Measurements from ENCODE around the gene SCUBE1. TPM values are rescaled to one million over a fixed set of nuclear protein-coding genes. Genes with fewer than 3 reads are reported as not detected.

The SCUBE1 gene
- total RNA-seq, result 16.6 TPM
- long read RNA-seq, full-length matches to known transcripts, result 6 of 36 reads
- long read RNA-seq, partial matches to known transcripts, result 13 of 36 reads
- long read RNA-seq, other reads (novel, unspliced or antisense), result 17 of 36 reads

DNA sequence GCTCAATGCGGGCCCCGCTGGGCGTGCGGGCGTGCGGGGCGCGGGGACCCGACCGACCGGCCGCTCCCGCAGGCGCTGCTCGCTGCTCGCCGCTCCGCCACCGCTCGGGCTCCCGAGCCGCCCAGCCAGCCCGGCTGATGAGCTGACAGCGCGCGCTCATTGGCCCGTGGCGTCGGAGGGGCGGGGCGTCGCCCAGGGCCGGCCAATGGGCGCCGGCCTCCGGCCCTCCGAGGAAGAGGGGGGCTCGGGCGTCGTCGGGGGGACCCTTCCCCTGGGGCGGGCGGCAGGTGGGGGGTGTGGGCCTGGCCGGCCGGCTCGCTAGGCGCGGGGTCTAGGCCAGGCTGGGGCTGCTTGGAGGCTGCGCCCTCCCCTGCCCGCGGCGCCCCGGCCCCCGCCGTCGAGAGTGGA, at the start of gene SCUBE1:
Gene SCUBE1 (minus strand): TSS at position 111 of the 408 bp plus-strand sequence. CDS start 111 bp downstream, outside the sequence.
- intact Hi-C loops (cut with DNase I), result loop anchor here (10.0 kb wide), 1 partner anchor 68 kb away; no protein-coding TSS in a partner anchor
- H3K4me1 ChIP-seq, result peaks cover 17% of the 10 kb centered on the region
- H3K27me3 ChIP-seq (ENCODE audit: low read depth), result peaks cover 33% of the 10 kb centered on the region
- DNase-seq (peak; percentile 67), ATAC-seq (peak; percentile 82 to 92)
- no peaks in the 10 kb centered on the region for H3K9me3 ChIP-seq
- TF ChIP-seq, protein P1, sequence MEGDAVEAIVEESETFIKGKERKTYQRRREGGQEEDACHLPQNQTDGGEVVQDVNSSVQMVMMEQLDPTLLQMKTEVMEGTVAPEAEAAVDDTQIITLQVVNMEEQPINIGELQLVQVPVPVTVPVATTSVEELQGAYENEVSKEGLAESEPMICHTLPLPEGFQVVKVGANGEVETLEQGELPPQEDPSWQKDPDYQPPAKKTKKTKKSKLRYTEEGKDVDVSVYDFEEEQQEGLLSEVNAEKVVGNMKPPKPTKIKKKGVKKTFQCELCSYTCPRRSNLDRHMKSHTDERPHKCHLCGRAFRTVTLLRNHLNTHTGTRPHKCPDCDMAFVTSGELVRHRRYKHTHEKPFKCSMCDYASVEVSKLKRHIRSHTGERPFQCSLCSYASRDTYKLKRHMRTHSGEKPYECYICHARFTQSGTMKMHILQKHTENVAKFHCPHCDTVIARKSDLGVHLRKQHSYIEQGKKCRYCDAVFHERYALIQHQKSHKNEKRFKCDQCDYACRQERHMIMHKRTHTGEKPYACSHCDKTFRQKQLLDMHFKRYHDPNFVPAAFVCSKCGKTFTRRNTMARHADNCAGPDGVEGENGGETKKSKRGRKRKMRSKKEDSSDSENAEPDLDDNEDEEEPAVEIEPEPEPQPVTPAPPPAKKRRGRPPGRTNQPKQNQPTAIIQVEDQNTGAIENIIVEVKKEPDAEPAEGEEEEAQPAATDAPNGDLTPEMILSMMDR (IDR thresholded peaks at IDR 0.05), result no peak
- H3K27ac ChIP-seq, result no peak within 1 kb of the TSS
- peak within 1 kb of the TSS; percentile 46 for H3K4me3 ChIP-seq
- no peaks in the 10 kb centered on the region for H3K36me3 ChIP-seq

DNA sequence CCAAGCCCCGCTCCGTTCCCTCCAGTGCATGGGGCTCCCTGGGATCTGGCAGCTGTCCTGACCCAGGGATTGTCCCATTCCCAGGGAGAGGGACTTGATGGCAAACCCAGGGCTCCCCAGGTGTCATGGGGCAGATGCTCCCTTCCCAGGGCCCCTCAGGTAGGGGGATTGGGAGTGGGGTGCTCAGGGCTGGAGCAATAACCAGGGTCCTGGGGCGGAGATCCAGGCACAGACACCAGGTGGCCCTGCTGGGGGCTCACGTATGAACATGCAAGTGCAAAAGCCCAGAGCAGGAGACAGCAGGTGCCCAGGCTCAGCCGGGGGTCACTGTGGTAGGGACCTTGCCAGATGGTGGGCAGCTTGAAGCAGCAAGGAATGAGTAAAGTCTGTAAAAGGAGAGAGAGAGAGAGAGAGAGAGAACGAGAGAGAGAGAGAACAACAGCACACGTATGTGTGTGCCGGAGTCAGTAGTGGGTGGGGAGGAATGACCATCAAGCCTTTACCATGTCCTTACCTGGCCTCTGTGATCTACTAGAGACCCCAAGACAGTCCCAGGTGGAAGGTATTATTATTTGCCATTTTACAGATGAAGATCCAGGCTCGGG, 49.3 kb upstream of the SCUBE1 start:
- Histone ChIP-seq H3K4me3 (no peak overlapping the region), H3K9me3 (no peaks in the 10 kb centered on the region), H3K27ac (no peak overlapping the region), H3K27me3 (ENCODE audit: low read depth) (peaks cover 22% of the 10 kb centered on the region), H3K4me1 (no peaks in the 10 kb centered on the region), H3K36me3 (no peaks in the 10 kb centered on the region)
- TF ChIP-seq, protein P1 (IDR thresholded peaks at IDR 0.05), result no peak
- DNase-seq, result peak; percentile 31
- intact Hi-C loops (cut with DNase I), result no loop called here
- ATAC-seq, result no peak

DNA sequence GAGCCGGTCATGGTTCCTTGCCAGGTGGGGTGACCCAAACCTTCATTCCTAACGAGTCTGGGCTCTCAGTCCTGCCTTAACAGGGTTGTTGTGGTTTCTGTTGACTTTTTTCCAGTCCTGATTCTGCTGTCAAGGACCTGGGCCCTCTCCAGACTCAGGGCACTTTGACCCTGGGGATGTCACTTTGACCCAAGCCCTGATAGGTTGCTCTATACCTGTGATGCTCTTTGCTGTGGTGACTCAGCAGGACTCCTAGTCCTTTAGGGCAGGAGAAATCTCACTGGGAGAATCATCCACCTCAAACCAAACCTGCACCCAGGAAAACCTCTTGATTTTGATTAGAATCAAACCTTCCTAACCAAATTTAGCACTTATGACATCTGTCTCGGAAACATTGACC, 48.1 kb upstream of the SCUBE1 start:
- Histone ChIP-seq H3K27me3 (ENCODE audit: low read depth) (peaks cover 24% of the 10 kb centered on the region), H3K9me3 (no peaks in the 10 kb centered on the region), H3K4me3 (no peak overlapping the region), H3K36me3 (no peaks in the 10 kb centered on the region), H3K4me1 (no peaks in the 10 kb centered on the region), H3K27ac (no peak overlapping the region)
- intact Hi-C loops (cut with DNase I), result no loop called here
- ATAC-seq (no peak), DNase-seq (peak; percentile 11)
- TF ChIP-seq, protein P1 (IDR thresholded peaks at IDR 0.05), result no peak

DNA sequence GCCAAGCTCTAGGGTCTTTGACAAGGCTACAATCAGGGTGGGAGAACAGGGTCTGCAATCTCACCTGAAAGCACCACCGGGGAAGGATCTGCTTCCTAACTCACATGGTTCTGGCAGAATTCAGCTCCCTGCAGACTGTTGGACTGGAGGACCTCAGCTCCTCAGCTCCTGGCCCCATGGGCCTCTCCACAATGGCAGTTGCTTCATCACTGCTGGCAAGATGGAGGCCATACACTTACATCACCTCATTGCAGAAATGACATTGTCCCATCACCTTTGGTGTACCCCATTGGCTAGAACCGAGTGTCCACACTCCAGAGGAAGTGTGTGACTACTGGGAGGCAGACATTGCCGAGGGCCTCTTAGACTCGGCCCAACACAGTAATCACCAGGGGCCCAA, 47.7 kb upstream of the SCUBE1 start:
- ATAC-seq (no peak), DNase-seq (peak; percentile 14)
- Histone ChIP-seq H3K4me3 (no peak overlapping the region), H3K4me1 (peaks cover 2% of the 10 kb centered on the region), H3K27me3 (ENCODE audit: low read depth) (peaks cover 24% of the 10 kb centered on the region), H3K27ac (no peak overlapping the region), H3K36me3 (no peaks in the 10 kb centered on the region), H3K9me3 (no peaks in the 10 kb centered on the region)
- TF ChIP-seq, protein P1 (IDR thresholded peaks at IDR 0.05), result no peak
- intact Hi-C loops (cut with DNase I), result no loop called here

DNA sequence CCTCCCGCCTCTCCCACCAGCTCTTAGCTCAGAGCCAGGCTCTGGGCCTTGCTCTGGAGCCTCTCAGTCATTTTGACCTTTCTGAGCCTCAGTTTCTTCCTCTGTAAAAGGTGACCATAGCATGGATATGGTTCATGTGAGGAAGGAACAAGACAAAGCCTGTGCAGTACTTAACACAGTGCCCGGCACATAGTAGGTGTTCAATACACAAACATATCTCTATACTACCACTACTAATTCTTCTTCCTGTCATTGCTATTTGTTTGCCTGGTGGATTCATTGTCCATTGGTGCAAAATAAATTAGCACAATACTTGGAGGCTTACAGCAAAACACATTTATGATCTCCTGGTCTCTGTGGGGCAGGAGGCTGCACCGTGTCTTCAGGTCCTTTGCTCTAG, 47.0 kb upstream of the SCUBE1 start:
- Histone ChIP-seq H3K36me3 (no peaks in the 10 kb centered on the region), H3K9me3 (no peaks in the 10 kb centered on the region), H3K27me3 (ENCODE audit: low read depth) (peaks cover 19% of the 10 kb centered on the region), H3K4me1 (peaks cover 7% of the 10 kb centered on the region), H3K27ac (no peak overlapping the region), H3K4me3 (no peak overlapping the region)
- intact Hi-C loops (cut with DNase I), result no loop called here
- ATAC-seq (no peak), DNase-seq (peak; percentile 1)
- TF ChIP-seq, protein P1 (IDR thresholded peaks at IDR 0.05), result no peak
